Right ventricle myocardium inferior (tissue), 1 donor: ENCODE measurements around the gene CARD11. TPM values are rescaled to one million over a fixed set of nuclear protein-coding genes. Genes with fewer than 3 reads are reported as not detected.
"Not testable (repeated sequence)": the region's sequence is repeated elsewhere in the genome, so short reads cannot be mapped to it uniquely, and the experiment has no call there.

Source experiments
- ATAC-seq: fragments of 200-7000 bp; cut with Tn5 transposase; one replicate; pipeline ENCODE4 v1.9.1; 2020; ENCODE audit warnings: mild to moderate bottlenecking, moderate library complexity
- DNase-seq: peaks from one replicate; pipeline ENCODE4 v3.0.0; 2021; ENCODE audit errors: missing footprints
- intact Hi-C: fragments of 100-400 bp; cut with DNase I; formaldehyde crosslinking; loops from one replicate; pipeline ENCODE4 v1.11.0; 2022
- total RNA-seq: library from RNA; stranded (reverse); fragmentation: NEBNext Ultra II Directional; extraction: Animal tissue kit (Norgen Biotek cat#: 25700); gene quantifications from one replicate; pipeline ENCODE4 v1.2.1, GENCODE V29; 2021
- donor health status: DM: no; HTN: yes; CAD: no; lungs with severe emphysema.

The CARD11 gene
- total RNA-seq, 1 donor from 2014 or later, result 0.41 TPM

GRCh38 chr7:3067193-3067592 is 23.5 kb upstream of the CARD11 start:
- DNase-seq, result no peak
- intact Hi-C loops, result no loop called here

GRCh38 chr7:3066506-3066905 is 22.8 kb upstream of the CARD11 start:
- intact Hi-C loops, result no loop called here
- no peak for DNase-seq
- no peak for ATAC-seq

More at GRCh38 chr7:3067193-3067592, 23.5 kb upstream of the CARD11 start:
- no peak for ATAC-seq

- intact Hi-C loops, result no loop called here
- DNase-seq, result no peak
- ATAC-seq, result no peak
These were observed 22.1 kb upstream of the CARD11 start for GRCh38 chr7:3065724-3066143.

DNA sequence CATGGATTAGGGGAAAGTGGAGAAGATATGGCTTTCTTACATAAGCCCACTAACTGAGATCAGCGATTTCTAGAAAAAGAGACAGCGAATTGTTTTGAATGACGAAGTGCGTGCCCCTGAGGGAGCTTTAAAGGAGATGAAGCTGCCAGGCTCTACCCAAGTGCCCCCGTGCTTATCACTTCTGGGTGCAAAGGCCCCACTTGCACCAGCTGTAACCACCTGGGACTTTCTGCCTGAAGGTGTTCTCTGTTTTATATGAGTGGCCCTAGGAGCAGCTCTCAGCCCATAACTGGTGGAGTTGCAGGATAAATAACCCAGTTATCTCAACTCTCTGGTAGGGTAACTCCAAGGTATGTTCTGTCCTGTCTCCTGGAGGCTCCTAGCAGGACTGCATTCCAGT is 20.4 kb upstream of the CARD11 start:
- DNase-seq (no peak), ATAC-seq (no peak)
- intact Hi-C loops, result no loop called here

- DNase-seq (no peak), ATAC-seq (no peak)
- intact Hi-C loops, result no loop called here
These were observed 19.5 kb upstream of the CARD11 start for GRCh38 chr7:3063016-3063753.

DNA sequence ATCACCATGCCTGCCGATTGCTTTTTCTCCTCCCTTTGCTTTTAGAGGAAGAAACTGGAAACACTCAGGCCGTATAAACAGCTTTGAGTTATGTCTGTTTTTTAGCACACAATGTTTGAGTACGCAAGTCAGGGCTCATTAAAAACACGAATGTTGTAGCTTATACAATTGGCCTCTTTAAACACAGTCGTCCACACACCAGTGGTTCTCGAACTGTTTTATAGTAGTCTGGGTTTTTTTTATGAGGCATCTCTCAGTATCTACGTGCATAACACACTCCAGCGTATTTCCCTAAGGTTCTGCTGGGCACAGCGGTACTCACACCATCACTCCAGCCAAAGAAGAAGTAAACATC is 13.4 kb upstream of the CARD11 start:
- intact Hi-C loops, result no loop called here
- no peak for DNase-seq
- ATAC-seq, result no peak

- intact Hi-C loops, result no loop called here
- ATAC-seq, result no peak
These were observed 12.8 kb upstream of the CARD11 start for GRCh38 chr7:3056234-3057065.

DNA sequence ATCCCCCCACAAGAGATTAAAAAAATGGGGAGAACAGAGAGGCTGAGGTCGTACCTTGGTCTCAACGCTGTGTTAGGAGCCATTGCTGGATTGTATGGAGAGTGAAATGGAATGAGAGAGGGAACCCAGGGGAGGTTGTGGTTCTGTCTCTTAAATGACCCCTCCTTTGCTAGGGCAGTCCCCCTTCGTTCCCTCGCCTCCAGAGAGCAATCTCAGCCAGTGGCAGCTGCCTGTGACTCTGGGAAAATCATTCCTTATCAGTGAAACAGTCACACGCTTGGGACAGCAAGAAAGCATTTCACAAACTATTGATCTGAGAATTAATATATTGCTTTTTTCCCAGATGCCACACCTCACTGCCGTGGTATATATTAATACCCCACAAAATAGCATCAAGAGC is 12.0 kb upstream of the CARD11 start:
- intact Hi-C loops, result no loop called here
- ATAC-seq, result no peak
- DNase-seq, result no peak

More at GRCh38 chr7:3056234-3057065, 12.8 kb upstream of the CARD11 start:
- no peak for DNase-seq

DNA sequence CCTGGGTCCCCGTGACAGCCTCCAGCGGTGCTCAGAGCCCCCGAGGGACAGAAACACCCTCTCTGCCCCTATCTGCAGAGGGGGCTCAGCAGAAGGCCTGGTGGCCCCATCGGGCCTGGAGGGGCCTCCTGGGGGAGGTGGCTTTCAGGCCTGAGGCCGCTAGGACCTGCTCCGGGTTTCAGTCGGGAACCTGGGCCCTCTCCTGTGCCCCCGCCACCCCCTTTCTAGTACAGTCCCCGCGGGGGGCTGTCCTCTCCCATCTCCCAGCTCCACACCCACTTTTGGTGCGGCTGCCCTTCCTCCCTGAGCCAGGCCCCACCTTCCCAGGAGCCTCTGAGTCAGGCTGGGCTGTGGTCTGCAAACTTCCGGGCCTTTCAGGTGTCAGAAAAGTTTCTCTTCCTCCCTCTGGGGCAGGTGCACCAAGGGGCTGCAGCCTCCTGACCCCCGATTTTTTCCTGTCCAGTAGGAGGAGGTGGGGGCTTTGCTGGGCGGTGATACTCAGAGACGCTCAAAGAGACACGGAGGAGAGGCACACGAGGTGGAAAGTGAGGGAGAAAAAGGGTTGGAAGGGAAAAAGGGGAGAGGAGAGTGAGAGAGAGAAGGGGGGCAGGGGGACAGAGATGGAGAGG is 692 bp downstream of the CARD11 start:
- intact Hi-C loops, result no loop called here
- ATAC-seq, result no peak
- no peak for DNase-seq

GRCh38 chr7:3041986-3042675 is 1.5 kb downstream of the CARD11 start:
- ATAC-seq (no peak), DNase-seq (no peak)
- intact Hi-C loops, result no loop called here

- DNase-seq, result no peak
- intact Hi-C loops, result no loop called here
- ATAC-seq, result no peak
These were observed 3.9 kb downstream of the CARD11 start for GRCh38 chr7:3039787-3040186.

GRCh38 chr7:3038011-3038410 is 5.7 kb downstream of the CARD11 start:
- DNase-seq, ATAC-seq, intact Hi-C loops: not testable (repeated sequence)

DNA sequence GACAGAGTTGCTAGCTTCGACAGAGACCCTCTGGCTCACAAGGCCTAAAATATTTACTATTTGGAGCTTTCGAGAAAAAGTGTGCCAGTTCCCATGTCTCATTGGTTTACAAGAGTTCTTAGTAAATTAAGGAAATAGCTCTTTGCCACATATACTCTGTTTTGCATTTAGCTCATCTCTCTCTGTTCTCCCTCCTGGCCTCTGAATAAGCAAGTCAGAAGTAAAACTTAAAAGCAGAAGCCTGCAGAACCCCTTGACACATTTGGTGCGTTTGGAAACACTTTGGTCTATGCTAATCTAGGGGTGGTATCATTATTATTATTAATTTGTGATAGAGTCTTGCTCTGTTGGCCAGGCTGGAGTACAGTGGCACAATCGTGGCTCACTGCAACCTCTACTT is 6.4 kb downstream of the CARD11 start:
- no peak for DNase-seq
- intact Hi-C loops, result no loop called here

DNA sequence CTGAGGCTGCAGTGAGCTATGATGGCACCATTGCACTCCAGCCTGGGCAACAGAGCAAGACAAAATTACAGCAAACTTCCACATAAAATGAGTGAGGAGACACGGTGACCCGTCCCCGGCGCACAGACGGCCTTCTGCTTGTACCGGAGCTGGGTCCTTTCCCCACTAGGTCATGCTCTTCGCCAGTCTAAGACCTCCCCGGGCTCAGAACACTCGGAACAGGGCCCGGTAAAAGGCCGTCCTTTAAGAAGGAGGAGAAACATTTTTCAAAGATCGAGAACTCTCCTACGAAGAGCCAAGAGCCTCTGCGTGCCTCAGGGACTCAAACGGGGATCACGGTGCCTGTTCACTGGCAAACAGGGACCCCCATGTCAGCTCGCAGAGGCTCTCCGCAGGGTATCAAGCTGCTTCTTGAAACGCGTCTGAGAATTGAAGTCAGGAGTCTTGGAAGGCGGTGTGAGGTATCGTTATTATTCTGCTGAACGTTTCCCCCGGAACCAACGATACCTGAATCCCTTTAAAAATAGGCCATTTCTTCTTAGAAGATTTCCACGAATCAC is 9.0 kb downstream of the CARD11 start:
- no peak for ATAC-seq
- intact Hi-C loops, result no loop called here
- no peak for DNase-seq

More for the DNA sequence above, 6.4 kb downstream of the CARD11 start:
- ATAC-seq, result no peak

DNA sequence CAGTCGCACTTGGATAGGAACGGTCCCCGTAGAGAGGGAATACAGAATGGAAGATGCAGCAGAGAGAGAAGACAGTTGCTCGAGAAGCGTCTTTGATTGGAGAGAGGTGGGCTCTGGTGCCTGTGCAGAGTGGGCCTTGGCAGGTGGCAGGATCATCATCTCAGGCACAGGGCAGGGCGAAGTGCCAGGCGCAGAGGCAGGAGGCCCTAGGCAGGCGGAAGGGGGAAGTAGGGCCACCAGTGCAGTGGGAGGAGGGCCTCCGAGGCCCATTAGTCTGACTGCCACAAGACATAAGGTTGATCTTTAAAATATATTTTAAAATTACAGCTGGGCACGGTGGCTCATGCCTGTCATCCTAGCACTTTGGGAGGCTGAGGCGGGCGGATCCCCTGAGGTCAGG is 10.1 kb downstream of the CARD11 start:
- ATAC-seq, result no peak
- DNase-seq, result no peak
- intact Hi-C loops, result no loop called here

DNA sequence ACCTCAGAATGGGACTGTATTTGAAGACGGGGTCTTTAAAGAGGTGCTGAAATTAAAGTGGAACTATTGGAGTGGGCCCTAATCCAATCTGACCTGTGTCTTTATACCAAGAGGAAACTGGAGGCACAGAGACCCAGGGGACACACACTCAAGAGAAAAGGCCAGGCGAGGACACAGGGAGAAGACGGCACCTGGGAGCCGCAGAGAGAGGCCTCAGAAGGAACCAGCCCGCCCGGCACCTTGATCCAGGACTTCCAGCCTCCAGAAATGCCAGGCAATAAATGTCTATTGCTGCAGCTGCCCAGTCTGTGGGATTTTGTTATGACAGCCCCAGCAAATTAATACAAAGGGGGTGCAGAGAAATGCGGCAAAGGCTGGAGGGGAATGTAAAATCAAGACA is 10.5 kb downstream of the CARD11 start:
- DNase-seq (no peak), ATAC-seq (no peak)
- intact Hi-C loops, result no loop called here

GRCh38 chr7:3032256-3032655 is 11.4 kb downstream of the CARD11 start:
- intact Hi-C loops, result no loop called here

DNA sequence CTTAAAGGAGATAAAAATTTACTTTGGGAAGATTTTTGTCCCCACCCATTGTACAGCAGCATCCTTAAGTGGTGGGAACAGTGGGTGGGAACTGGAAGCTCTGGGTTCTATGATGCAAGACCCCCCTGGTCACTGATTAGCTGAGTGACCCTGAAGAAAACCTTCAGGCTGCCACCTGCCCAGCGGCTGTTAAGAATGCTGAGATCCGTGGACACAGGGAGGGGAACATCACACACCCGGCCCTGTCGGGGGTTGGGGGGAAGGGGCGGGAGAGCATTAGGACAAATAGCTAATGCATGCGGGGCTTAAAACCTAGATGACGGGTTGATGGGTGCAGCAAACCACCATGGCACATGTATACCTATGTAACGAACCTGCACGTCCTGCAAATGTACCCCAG is 14.5 kb downstream of the CARD11 start:
- ATAC-seq, result no peak
- intact Hi-C loops, result no loop called here
- DNase-seq, result no peak

More at GRCh38 chr7:3032256-3032655, 11.4 kb downstream of the CARD11 start:
- DNase-seq (no peak), ATAC-seq (no peak)

GRCh38 chr7:3028758-3029093 is 14.9 kb downstream of the CARD11 start:
- ATAC-seq, result no peak
- intact Hi-C loops, result no loop called here
- no peak for DNase-seq
